Body of pancreas (tissue), 4 donors: Measurements from ENCODE around the gene TBCEL.

Experiments
- CTCF ChIP-seq, 7 experiments: fragments of 450-650 bp in 4 of 7; fragments of 200-600 bp in 3 of 7; sonication (generic) in 3 of 7; IDR thresholded peaks; one replicate each; pipeline ENCODE4 v1.5.1; 2016 to 2019; ENCODE audit warnings: antibody characterized with exemption in 7 of 7
- POLR2A ChIP-seq, 3 donors: fragments of 450-650 bp; IDR thresholded peaks; one replicate each; pipeline ENCODE4 v1.6.1; 2016; ENCODE audit warnings: antibody characterized with exemption in 3 of 3, mild to moderate bottlenecking in 2 of 3

GRCh38 chr11:121040614-121041002 is 16.7 kb downstream of the TBCEL start:
- TF ChIP-seq CTCF (IDR thresholded peaks at IDR 0.05) (no peak), POLR2A (IDR thresholded peaks at IDR 0.05) (no peak)
